Ramos (cell line): ENCODE measurements around the gene STON2.
"Not testable (repeated sequence)": the region's sequence is repeated elsewhere in the genome, so short reads cannot be mapped to it uniquely, and the experiment has no call there.

Experiments
- in situ Hi-C: fragments of 300-500 bp; cut with MboI; formaldehyde crosslinking; loops from one replicate; pipeline ENCODE4 v1.14.3; 2022; ENCODE audit warnings: low sequenced_read_pairs; ENCODE audit not compliant: unreplicated experiment

STON2 gene, protein sequence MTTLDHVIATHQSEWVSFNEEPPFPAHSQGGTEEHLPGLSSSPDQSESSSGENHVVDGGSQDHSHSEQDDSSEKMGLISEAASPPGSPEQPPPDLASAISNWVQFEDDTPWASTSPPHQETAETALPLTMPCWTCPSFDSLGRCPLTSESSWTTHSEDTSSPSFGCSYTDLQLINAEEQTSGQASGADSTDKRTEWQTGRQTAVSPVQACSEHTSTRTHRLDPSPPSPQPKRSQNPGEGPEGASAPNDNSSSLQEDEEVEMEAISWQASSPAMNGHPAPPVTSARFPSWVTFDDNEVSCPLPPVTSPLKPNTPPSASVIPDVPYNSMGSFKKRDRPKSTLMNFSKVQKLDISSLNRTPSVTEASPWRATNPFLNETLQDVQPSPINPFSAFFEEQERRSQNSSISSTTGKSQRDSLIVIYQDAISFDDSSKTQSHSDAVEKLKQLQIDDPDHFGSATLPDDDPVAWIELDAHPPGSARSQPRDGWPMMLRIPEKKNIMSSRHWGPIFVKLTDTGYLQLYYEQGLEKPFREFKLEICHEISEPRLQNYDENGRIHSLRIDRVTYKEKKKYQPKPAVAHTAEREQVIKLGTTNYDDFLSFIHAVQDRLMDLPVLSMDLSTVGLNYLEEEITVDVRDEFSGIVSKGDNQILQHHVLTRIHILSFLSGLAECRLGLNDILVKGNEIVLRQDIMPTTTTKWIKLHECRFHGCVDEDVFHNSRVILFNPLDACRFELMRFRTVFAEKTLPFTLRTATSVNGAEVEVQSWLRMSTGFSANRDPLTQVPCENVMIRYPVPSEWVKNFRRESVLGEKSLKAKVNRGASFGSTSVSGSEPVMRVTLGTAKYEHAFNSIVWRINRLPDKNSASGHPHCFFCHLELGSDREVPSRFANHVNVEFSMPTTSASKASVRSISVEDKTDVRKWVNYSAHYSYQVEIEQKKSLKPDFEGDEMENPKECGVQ

GRCh38 chr14:81400202-81400678, at the start of gene STON2:
Gene STON2, minus strand, starts transcription at chr14:81400324. Its CDS starts 1,942 bp downstream, at chr14:81398382.
- in situ Hi-C loops: no loop called here

DNA sequence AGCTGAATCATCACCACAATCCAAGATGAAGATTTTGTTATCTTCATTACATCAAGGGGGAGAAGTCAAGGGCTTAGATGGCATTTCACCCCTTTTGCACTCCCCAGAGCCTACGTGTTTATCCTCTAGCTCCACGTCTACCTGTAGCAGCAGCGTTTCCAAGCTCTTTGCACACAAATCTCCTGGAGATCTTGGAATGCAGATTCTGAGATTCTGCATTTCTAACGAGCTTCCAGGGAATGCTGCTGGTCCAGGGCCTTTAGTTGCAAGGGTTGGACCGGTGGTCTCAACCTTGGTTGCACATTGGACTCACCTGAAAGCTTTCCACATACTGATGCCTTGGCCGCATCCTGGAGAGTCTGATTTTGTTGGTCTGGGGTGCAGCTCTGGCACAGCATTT, 49.5 kb upstream of the STON2 start:
- in situ Hi-C loops: no loop called here

- in situ Hi-C loops: no loop called here
Measured at GRCh38 chr14:81449114-81449513, 49.0 kb upstream of the STON2 start.

DNA sequence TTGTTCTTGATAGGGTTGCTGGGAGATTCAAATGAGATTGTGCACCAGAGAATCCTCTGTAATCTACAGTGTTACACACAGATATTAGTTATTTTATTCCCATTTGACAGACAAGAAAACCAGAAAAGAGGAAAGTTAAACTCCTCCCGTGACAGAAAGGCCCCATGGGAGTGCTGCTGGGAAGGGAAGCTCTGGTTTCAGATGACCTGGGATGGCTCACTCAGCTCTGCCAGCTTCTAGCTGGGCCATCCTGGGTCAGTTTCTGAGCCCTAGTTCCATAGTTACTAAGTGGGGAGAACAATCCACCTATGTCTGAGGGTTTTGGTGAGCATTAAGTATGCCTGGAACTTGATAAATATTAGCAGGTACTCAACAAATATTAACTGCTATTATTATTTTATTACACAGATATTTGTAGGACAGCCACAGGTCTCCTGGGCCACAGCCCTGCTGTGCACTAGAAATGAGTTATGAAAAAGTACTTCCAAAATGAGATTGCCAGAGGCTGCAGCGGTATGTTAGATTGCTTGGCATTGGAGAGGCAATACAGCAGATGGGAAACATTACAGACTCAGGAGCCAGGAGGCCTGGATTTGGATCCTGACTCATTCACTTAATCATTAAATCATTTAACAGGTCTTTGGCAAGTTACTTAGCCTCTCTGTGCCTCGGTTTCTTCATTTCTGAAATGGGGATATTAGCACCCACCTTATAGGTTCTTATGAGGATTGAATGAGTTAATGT, 47.1 kb upstream of the STON2 start:
- in situ Hi-C loops: no loop called here

DNA sequence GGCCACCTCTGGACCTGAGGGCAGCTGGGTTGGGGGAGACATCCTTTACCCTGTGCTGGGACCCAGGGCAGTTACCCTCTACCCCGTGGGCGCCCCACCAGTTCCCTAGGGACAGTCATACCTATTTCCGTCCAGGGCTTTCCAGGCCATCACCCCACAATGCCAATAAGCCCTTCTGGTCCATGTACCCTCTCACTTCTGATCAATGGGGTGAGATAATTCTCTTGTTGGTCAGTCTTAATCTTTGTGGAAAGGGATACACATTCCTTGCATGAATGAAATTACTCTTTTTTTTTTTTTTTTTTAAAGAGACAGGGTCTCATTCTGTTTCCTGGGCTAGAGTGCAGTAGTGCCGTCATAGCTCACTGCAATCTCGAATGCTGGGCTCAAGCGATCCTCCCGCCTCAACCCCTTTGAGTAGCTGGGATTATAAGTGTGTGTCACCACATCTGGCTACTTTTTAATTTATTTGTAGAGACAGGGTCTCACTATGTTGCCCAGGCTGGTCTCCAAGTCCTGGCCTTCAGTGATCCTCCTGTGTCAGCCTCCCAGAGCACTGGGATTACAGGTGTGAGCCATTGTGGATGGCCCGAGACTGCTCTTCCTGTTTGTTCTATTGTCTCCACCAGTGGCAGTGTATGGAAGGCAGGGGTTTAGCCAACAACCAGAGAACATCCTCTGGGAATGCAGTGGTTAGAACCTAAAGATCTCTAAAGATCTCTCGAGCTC, 46.3 kb upstream of the STON2 start:
- in situ Hi-C loops: no loop called here

DNA sequence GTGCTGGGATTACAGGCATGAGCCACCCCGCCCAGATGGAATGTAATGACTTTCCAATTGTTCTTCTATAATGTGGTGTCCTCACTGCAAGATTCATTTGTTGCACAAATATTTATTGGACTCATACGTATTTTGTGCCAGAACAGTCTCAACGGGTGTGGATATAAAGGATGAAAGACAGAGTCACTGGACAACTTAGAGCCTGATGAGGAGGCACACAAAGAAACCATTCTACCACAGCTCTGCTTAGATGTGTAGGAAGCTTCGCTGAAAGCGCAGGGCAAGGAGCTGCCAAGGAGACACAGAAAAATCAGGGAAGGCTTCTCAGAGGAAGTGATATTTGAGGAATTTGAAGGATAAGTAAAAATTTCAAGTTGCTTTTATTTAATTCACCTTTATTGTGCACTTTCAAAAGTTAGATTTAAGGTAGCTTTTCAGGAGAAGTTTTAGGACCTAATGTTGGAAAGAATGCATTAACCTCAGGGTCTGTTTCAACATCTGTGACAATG, 41.6 kb upstream of the STON2 start:
- in situ Hi-C loops: no loop called here

- in situ Hi-C loops: no loop called here
Measured at GRCh38 chr14:81440041-81440440, 39.9 kb upstream of the STON2 start.

DNA sequence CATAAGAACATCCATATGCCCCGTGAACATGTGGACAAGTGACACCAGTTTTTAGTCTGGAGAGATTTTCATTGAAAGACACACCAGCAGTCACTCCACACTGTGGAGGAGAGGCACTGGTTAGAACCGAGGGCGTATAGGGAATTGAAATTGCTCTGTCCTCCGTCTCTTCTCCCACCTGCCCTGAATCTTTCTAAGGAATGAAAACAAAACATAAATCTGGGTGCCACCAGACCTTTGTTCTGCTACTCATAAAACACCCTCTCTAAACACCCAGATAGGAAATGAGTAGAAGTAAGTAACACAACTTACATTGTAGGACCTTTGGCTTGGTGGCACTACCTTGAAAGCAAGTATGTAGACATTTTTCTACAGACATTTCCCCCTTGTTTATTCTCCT, 37.1 kb upstream of the STON2 start:
- in situ Hi-C loops: no loop called here

DNA sequence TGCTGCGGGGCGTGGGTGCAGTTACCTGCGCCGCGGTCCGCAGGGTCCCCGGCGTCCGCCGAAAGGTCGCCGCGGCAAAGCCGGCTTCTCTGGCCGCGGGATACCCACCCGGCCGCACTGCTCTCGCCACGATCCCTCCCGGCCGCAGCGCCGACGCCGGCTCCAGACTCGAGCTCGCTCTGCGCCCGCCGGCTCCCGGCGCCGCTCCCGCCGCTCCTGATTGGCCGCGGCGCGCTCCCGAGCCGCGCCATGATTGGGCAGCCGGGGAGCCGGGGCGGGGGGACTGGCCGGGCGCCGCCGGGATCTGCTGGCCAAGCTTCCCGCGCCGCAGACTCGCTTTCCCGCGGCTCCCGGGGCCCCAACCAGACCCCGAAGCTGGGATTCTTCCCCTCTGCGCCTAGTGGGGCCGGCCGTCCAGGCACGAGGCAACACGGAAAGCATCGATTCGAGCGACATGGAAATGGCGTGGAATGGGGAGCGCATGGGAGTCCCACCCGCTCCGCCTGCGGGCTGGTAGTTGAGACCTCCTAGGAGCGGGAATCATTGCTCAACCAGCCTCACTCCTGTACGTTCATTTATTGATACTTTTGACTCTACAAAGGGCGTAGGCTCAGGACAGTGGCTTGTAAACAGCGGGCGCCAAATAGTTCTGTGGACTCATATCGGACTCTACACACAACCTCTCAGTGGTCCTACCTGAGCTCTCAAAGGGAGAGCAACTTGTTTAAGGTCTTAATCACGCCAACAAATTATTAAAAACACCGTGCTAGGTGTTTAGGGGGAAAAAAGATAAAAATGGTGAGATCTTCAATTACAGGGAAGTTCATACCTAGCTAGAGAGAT, 36.4 kb upstream of the STON2 start:
- in situ Hi-C loops: no loop called here

DNA sequence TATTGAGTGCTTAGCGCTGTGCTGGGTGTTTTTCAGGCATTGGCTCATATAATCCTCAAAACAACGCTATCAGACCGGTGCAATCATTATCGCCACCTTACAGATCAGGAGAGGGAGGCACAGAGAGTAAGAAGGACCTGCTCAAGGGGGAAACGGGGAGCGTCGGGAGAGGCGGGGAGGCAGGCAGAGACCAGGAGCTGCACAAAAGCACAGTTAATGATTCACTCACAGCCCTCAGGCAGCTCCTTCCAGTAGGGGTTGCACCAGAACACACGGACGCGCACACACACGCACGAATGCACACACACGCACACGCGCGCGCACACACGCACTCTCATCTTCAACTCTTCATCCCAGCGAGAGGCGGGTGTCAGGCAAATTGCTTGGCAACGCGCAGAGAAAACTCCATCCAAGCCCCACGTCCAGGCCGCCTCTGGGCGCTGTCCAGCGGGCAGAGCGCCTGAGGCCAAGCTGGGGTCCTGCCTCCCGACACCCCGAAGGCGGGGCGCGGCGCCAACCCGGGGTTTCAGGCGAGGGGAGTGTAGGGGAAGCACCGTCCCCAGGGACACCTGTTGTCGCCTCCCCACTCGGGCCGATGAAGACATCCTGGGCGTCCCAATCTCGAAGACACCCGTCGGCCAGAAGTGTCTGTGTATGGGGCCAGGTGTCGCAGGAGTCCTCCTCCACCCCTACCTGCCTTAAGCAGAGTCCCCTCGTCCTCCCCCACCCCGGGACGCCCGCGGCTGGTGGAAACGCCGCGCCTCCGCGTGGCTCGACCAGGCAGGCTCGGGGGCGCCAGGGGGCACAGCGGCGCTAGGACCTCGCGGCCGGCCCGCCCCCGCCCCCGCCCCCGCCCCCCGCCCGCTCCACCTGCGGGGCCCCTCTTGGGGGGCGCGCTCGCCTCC, 35.5 kb upstream of the STON2 start:
- in situ Hi-C loops: no loop called here

DNA sequence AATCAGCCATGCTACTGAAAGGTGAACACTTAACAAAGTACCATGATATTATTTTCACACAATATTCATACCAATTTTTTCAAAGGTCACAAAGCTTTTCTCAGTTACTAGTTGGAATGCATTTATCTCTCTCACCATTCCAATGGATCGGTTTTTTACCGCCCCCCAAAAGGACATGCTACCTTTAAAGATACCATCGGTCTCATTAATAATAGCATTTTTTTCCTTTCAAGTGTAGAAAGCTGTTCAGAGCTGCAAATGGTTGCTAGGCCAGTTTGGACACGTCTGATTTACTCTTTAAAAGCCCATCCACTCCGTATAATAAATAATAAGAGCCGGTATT, 34.9 kb upstream of the STON2 start:
- in situ Hi-C loops: no loop called here

DNA sequence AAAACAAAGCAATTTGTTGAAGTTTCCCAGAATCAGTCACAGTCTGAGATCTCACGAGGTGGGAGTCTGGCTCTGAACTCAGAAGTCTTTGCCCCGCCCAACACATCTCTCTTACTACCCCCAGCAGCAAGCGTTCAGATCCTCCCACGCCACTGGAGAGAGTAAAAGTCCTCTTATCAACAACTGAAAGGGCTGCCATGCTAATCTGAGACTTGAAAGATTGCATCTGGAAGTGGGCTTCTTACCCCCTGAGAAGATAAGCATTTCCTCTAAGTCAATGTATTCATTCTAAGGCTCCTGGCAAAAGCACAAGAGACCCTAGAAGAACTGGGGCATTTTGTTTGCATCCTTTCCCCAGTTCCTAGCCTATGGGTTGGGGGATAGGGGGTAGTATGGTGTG, 34.1 kb upstream of the STON2 start:
- in situ Hi-C loops: no loop called here

GRCh38 chr14:81433378-81433777, 33.3 kb upstream of the STON2 start:
- in situ Hi-C loops: no loop called here

DNA sequence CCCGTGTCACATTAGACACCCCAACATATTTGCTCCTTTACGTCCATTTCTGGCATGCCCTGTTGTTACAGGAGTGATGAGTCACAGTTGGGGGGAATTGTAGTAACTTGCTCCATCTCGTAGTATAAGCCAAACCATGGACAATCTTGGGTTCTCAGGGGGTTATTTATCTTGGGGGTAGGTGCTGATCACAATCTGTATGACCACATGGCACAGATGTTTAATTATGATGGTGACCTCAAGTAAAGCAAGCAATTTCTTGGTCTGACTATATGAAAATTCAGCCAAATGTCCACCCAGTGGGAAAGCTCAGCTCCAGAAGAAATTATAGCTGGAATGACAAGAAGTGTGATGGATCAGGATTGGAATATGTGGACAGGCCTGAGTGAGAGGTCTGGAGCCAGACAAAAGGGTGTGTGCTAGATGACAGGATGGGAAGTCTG, 32.1 kb upstream of the STON2 start:
- in situ Hi-C loops: no loop called here

DNA sequence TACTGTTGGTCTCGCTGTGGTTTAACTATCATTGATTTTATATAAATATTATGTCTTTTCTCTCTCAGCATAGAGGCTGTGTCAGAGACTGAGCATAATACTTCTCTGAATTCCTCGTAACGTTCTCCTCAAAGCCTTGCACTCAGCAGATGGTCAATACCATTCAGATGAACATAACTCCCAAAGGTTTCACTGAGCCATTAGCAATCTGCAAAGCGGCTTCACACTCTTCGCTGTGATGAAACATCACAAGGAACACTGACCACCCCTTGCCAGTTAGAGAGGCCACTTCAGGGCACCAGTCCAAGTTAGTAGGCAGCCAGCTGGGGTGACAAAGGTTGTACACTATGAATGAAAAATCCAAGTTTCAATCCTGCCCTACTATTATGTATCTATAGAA, 30.1 kb upstream of the STON2 start:
- in situ Hi-C loops: no loop called here

- in situ Hi-C loops: not testable (repeated sequence)
Measured at GRCh38 chr14:81429749-81430148, 29.6 kb upstream of the STON2 start.

- in situ Hi-C loops: no loop called here
Measured at GRCh38 chr14:81429028-81429427, 28.9 kb upstream of the STON2 start.
